ENCODE measurements around the gene KCNJ15.

Gene KCNJ15

GRCh38 chr21:38268864-38269575, 12.2 kb downstream of the KCNJ15 start:
- DNase-seq (ENCODE audit: low read depth): no peak

GRCh38 chr21:38269576-38269936, 12.8 kb downstream of the KCNJ15 start:
- no peak for DNase-seq (ENCODE audit: low read depth)

GRCh38 chr21:38272215-38272614, 15.4 kb downstream of the KCNJ15 start:
- DNase-seq (ENCODE audit: low read depth): no peak

DNA sequence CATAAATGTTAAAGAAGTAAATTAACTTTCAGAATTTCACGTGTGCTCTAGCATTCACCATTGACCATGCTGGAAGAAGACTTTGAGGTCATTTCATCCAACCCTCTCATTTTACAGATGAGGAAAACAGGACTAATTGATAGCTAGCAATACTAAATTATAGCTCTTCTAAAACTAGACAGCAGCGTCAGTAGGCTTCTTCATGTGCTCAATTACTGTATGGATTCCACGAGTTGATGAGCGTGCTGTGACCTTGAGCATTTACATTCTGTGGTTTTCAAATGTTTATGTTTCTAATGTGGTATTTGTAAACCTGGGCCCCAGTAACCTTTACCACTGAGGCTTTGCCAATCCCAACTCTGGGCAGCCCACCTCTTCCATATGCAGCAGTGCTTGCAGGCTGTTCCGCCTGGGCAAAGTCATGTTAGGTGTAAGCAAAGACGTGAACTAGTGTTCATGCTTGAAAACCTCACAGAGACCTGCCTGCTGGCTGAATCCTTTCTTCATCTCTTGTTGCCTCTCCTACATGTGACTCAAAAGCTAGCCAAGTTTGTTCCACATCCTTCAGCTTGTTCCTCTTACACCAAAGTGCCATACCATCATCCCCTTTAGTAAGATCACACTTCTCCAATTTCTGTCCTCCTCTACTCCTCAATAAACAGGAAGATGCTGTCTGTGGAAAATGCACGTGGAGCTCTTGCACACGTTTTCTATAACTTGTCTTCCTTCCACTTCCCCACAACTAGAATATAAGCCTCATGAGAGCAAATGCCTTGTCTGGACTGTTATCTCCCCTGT, 17.2 kb downstream of the KCNJ15 start:
- DNase-seq (ENCODE audit: low read depth): no peak

DNA sequence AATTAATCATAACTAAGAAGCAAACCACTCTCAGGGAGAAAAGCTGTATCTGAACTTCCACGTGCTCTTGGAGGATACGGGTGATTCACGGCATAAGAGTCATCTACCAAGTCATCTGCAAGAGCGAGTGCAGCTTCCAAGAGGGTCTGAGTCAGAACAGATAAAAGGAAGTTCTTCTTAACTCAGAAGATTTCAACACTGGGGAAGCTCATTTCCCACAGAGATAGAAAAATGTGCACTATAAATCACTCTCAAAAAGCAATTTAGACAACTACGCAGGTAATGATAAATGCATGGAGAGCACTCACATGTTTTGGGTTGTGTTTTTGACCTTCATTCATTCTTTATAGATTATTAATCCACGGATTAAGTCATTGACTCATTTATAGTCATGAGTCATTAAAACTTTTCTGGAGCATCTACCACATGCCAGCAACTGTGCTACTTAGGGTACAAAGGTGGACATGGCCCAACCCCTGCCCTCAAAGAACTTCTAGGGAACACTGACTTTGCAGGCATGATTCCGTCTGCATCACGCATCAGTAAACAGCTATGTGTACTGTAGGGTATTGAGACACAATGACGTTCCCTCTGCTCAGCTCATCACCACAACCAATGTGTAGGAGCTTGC, 20.8 kb downstream of the KCNJ15 start:
- DNase-seq (ENCODE audit: low read depth): peak; percentile 99

GRCh38 chr21:38280454-38280853, 23.7 kb downstream of the KCNJ15 start:
- peak; percentile 74 for DNase-seq (ENCODE audit: low read depth)

DNA sequence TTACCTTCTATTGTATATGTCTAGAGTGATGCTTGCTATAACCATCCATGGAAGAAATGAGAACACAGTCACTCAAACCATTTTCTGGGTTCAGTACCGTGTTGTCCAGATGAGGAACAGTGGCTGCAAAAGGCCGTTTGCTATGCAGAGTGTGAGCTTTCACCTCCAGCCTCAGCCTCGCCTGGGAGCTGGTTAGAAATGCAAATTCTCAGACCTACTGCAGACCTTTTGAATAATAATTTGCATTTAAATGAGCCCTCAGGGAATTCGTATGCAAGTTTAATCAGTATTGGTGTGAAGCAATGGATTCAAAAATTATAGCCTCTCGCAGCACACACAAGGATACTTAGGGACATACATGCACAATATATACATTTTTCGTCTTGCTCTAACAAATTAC, 24.1 kb downstream of the KCNJ15 start:
- no peak for DNase-seq (ENCODE audit: low read depth)

DNA sequence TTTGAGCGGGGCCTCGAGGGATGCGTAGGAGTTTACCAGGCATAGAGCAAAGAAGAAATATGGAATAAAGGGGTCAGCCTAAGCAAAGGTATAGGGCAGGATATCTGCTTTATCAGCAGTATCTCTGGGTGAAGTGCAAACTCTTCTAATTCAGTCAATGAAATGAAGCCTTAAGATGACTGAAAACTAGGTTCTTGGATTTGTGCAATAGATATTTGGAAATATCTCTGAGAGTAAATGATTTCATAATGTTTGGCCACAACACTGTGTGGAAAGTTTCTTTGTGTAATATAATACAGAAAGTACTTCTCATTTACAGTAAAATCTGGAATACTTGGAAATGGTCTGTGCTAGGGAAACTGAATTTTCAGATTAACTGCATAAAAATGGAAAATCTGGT, 26.1 kb downstream of the KCNJ15 start:
- peak; percentile 82 for DNase-seq (ENCODE audit: low read depth)

DNA sequence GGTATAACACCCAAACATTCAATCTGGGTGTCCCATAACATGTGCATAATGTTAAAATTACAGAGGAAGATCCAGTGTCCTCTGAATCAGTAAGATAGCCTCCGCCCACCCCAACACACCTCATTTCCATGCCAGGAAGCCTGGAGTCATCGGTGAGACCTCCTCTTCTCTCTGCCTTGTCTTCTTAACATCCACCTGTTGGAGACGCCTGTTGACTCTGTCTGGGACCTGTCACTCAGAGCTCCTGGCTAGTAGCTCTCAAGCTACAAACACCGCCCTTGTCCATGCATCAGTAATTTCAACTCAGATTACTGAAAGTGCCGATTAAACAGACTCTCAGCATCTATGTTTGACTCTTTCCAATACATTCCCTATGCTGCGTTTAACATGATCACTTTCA, 27.4 kb downstream of the KCNJ15 start:
- no peak for DNase-seq (ENCODE audit: low read depth)

DNA sequence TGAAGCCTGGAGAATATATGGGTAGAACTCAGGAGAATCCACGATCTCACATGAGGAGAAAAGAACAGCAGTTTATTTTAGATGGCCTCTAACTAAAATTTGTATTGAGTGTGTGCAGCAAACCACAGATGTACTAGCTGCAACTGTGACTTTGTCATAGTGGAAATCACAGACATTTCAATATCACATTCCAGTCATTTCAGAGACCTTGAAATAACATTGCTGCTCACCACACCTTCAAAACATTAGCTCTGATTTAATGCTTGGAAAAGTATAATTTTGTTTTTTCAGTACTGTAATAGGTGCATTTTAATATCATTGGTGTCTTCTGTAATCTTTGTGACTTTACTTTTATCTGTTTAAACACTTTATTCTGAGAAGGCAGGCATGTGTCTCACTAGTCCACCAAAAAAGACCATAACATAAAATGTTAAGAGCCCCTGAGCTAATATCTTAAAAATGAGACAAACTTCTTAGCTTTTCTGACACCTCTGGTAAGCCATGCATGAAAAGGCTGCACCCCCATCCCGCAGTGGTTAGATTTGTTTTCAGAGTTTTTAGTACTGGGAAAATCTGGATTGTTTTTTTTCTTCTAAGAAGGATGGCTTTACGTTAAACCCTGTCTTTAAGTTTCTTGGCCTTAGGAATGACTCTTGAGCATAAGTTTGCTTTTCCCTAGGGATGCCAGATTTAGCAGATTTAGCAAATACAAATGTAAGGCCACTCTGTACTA, 30.1 kb downstream of the KCNJ15 start:
- DNase-seq (ENCODE audit: low read depth): no peak

GRCh38 chr21:38287476-38287875, 30.7 kb downstream of the KCNJ15 start:
- no peak for DNase-seq (ENCODE audit: low read depth)

- peak; percentile 100 for DNase-seq (ENCODE audit: low read depth)
Measured at GRCh38 chr21:38289705-38290485, 33.1 kb downstream of the KCNJ15 start.

GRCh38 chr21:38290809-38291208, 34.0 kb downstream of the KCNJ15 start:
- no peak for DNase-seq (ENCODE audit: low read depth)

DNA sequence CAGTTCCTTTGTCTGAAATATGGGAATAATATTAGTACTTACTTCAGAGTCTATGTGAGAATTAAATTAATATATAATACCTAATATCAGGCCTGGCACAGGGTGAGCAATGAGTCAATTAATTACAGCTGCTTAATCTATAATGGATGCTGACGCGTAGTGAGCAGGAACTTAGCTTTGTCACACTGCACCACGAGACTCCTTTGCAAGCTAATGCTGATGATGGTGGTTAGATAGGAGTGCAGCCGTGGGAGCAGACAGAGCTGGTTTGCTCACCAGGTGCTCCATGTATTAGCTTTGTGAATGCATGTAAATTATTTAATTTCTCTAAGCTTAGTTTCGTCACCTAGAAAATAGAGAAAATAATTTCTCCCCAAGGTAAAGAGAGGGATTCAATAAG, 35.1 kb downstream of the KCNJ15 start:
- DNase-seq (ENCODE audit: low read depth): no peak

DNA sequence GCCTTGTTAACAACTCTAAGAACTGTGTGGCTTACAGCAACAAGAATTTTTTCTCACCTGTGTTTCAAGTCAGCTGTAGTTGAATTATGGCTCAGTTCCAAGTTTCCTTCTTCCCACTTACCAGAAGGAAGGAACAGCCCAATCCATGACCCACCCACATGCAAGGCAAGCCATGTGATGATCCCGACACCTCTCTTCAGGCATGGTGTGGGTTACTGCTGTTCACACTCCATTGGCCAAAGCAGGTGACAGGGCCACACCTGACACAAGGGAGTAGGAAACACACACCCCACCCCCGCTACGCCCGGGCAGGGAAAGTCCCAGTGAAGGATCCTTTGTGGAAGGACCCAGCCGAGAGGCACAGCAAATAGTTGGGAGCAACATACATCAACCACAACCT, 36.3 kb downstream of the KCNJ15 start:
- no peak for DNase-seq (ENCODE audit: low read depth)

GRCh38 chr21:38293765-38294164, 37.0 kb downstream of the KCNJ15 start:
- no peak for DNase-seq (ENCODE audit: low read depth)

GRCh38 chr21:38294609-38295008, 37.8 kb downstream of the KCNJ15 start:
- DNase-seq (ENCODE audit: low read depth): no peak

- no peak for DNase-seq (ENCODE audit: low read depth)
Measured at GRCh38 chr21:38295997-38296764, 39.4 kb downstream of the KCNJ15 start.

DNA sequence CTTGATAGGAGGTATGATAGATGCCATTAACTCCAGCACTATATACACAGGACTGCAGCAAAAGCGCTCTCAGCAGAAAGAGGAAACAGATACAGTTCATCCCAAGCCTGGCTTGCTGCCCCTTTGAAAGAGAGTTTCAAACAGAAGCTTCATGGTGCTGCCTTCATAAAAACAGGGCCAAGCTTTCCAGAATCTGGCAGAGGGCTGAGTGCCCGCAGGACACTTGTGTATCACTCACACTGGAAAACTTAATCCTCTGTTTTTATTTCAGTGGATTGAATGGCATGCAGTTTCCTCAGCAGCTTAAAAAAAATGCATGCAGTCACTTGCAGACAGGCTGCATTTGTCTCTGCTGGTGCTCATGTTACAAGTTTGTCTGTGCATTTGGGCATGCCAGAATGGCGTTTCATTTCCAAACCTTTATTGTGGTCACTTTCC, 40.4 kb downstream of the KCNJ15 start:
- peak; percentile 89 for DNase-seq (ENCODE audit: low read depth)

DNA sequence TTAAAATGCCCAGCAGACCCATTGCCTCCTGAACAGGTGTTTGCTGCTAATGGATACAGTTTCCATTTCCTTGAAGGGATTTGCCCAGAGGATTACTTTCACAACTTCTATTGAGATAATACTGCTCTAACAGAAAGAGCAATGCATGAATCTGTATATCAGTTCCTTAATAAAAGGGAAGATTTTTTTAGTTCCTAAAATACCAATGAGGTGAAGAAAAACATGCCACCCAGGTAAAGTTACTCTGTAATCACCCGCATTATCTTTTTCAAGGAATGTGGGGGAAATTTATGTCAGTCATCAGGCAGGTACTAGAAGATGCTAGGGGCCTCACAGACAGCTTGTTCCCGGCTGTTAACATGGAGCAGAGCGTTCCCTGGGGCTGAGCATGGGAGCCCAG, 41.1 kb downstream of the KCNJ15 start:
- DNase-seq (ENCODE audit: low read depth): no peak

GRCh38 chr21:38298832-38299231, 42.0 kb downstream of the KCNJ15 start:
- no peak for DNase-seq (ENCODE audit: low read depth)

Data from stromal cell of bone marrow (primary cell).